Activated T-cell treated with anti-CD3 and anti-CD28 coated beads, Interleukin-2, amount 50 U/mL, for 72 hours (primary cell): ENCODE data around the gene SPTBN1. TPM values are rescaled to one million over a fixed set of nuclear protein-coding genes. Genes with fewer than 3 reads are reported as not detected.

ENCODE experiments used
- ATAC-seq, 2 donors: fragments of 150-1000 bp; cut with Tn5 transposase; replicated peaks in 1 of 2; 2 replicates each; pipeline ENCODE4 v1.10.0; 2021; ENCODE audit warnings: moderate library complexity in 2 of 2, mild to moderate bottlenecking in 1 of 2
- DNase-seq, 2 donors: peaks; one replicate each; pipeline ENCODE4 v3.0.0; 2021 to 2022; ENCODE audit warnings: mixed read lengths in 1 of 2
- H3K27ac Mint-ChIP-seq: one replicate; pipeline ENCODE4 v1.8.0; 2022; ENCODE audit warnings: mild to moderate bottlenecking, moderate library complexity, mixed read lengths
- H3K27me3 Mint-ChIP-seq: one replicate; pipeline ENCODE4 v1.8.0; 2022; ENCODE audit warnings: low read depth, mixed read lengths
- H3K36me3 Mint-ChIP-seq, 2 donors: one replicate each; pipeline ENCODE4 v1.8.0; 2022; ENCODE audit warnings: mixed read lengths in 2 of 2, mild to moderate bottlenecking in 1 of 2; ENCODE audit not compliant: insufficient read depth in 2 of 2
- H3K4me1 Mint-ChIP-seq: one replicate; pipeline ENCODE4 v1.8.0; 2022; ENCODE audit warnings: low read depth, mixed read lengths
- H3K4me3 Mint-ChIP-seq, 2 donors: one replicate each; pipeline ENCODE4 v1.8.0; 2022; ENCODE audit warnings: mild to moderate bottlenecking in 2 of 2, mixed read lengths in 2 of 2, moderate library complexity in 2 of 2
- H3K9me3 Mint-ChIP-seq, 2 donors: one replicate each; pipeline ENCODE4 v1.8.0; 2022; ENCODE audit warnings: mixed read lengths in 2 of 2
- total RNA-seq, 2 donors: library from RNA; stranded (reverse); gene quantifications; one replicate each; pipeline ENCODE4 v1.2.3, GENCODE V29; 2022

The SPTBN1 gene
- total RNA-seq, 2 donors from 2014 or later = 120 to 136 TPM

DNA sequence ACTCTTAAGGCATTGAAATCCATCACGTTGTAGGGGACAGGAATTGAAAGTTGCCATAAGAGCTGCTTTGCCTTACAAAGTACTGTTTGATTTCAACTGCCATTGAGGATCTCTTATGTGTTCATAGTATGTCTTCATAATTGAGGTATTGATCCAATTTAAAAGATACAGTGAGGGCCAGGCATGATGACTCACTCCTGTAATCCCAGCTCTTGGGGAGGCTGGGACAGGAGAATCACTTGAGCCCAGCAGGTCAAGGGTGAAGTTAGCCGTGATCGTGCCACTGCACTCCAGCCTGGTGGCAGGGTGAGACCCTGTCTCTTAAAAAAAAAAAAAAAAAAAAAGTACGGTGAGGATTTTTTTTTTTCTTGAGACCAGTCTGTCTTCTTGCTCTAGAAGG is 175.6 kb downstream of the SPTBN1 start:
- Mint-ChIP-seq H3K4me1 (peaks cover 26% of the 10 kb centered on the region), H3K36me3 (peaks cover 19 to 37% of the 10 kb centered on the region in 2 donors), H3K27me3 (no peaks in the 10 kb centered on the region), H3K27ac (no peak overlapping the region), H3K4me3 (no peak overlapping the region), H3K9me3 (no peaks in the 10 kb centered on the region)
- no peak for ATAC-seq
- DNase-seq = no peak

DNA sequence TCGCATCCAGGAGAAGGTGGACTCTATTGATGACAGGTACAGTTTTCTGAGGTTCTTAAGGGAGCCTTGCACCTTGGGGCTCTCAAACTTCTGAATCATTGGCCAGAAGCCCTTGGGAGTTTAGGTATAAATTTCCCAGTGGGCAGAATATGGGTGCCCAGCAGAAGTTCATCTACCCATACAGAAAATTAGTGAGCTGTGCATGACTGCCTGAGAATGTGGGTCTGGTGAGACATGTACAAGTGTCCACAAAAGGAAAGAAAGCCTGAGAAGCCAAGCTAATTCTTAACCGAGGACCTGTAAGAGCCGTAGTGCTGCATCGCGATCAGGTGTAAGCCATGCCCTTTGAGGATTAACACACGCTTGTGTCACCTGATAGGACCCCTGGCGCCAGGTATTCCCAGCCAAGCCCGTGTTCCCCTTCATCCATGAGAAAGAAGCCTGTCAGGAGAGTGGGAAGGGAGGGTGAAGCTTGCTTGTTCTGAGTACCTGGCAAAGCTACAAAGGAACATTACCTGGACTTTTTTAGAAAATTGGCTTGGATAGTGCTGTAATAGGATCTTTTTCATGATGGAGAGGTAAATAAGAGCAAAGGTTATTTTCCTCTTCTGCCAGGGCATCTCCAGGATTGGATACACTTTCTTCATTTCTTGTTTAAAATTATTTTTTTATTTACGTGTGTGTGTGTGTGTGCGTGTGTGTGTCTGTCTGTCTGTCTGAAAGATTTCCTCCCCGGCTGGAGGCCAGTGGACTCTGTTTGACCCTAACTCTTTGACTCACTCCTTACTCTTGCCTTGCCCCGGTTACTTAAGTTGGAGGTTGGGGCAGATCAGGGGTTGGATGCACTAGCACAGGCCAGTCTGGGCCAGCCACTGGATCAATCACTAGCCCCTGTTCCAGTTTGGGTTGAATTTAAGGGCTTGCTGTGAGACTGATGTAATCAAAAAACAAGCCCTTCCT is 176.9 kb downstream of the SPTBN1 start:
- Mint-ChIP-seq H3K4me3 (no peak overlapping the region), H3K9me3 (no peaks in the 10 kb centered on the region), H3K4me1 (peaks cover 26% of the 10 kb centered on the region), H3K27ac (peak overlapping the region; percentile 63), H3K36me3 (peaks cover 17 to 33% of the 10 kb centered on the region in 2 donors), H3K27me3 (no peaks in the 10 kb centered on the region)
- DNase-seq (no peak), ATAC-seq (no peak)

DNA sequence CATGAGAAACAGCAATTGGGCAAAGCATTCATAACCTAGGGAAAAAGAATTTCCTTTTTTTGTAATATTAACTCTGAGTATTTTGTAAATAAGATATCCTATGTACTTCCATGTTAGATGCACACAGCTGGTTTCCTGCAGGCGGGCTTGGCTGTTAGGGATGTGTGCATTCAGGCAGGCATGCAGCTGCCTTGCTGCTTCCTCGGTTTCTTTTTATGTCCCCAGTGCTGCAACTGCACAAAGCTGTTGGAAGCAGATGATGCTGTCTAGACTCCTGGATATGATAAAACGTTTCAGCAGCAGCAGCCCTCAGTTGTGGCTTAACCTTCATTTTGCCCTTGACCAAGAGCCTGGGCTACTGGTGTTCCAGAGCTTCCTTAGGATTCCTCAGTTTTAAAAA is 177.9 kb downstream of the SPTBN1 start:
- ATAC-seq (no peak), DNase-seq (no peak)
- Mint-ChIP-seq H3K4me3 (peak overlapping the region in 1 of 2 donors; percentile 76), H3K4me1 (peaks cover 26% of the 10 kb centered on the region), H3K27me3 (no peaks in the 10 kb centered on the region), H3K36me3 (peaks cover 17 to 30% of the 10 kb centered on the region in 2 donors), H3K27ac (peak overlapping the region; percentile 39), H3K9me3 (no peaks in the 10 kb centered on the region)

DNA sequence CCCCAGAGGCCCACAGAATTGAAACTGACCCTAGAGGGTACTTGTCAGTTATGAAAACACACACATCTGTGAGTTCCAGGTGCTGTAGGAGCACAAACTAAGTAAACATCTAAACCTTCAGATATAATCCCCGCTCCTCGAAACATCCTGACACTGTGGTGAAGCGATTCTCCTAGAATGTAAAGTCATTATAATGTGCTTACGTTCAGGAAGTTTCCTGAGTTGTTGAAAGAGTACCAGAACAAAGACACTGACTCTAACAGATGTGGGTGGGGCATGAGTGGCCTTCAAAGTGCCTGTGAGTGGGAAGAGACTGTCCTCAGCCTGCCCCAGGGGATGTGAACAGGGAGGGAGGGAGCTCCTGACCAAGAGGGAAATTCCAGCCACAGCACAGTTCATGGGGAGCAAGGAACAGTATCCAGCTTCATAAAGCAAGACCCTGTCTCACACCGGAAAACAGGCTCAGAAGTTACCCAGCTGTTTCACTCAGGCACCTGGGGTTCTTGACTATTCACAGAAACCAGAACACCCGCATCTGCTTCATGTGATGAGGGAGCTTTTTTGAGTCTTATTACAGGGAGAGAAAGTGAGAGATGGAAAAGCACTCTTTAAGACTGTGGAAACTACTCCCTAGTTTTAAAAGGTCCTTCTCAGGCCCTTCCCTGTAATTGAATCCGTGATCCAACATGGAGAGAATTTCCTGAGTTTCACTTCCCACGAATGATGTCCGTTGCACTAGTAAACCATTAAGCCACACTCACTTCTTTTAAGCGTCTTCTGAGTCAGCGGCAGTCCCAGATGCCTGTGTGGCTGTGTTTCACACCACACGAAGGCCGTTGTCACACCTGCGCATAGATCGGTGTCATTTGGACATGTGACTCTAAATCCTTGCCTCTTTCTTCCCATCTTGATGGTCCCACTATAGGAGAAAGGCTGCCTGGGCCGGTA is 178.7 kb downstream of the SPTBN1 start:
- no peaks in the 10 kb centered on the region for H3K27me3 Mint-ChIP-seq
- H3K9me3 Mint-ChIP-seq = no peaks in the 10 kb centered on the region
- peak overlapping the region; percentile 19 to 76 for H3K4me3 Mint-ChIP-seq
- H3K36me3 Mint-ChIP-seq = peaks cover 15 to 30% of the 10 kb centered on the region in 2 donors
- ATAC-seq = peak; percentile 44 to 58
- DNase-seq = no peak
- H3K27ac Mint-ChIP-seq = peak overlapping the region; percentile 63
- peaks cover 26% of the 10 kb centered on the region for H3K4me1 Mint-ChIP-seq

DNA sequence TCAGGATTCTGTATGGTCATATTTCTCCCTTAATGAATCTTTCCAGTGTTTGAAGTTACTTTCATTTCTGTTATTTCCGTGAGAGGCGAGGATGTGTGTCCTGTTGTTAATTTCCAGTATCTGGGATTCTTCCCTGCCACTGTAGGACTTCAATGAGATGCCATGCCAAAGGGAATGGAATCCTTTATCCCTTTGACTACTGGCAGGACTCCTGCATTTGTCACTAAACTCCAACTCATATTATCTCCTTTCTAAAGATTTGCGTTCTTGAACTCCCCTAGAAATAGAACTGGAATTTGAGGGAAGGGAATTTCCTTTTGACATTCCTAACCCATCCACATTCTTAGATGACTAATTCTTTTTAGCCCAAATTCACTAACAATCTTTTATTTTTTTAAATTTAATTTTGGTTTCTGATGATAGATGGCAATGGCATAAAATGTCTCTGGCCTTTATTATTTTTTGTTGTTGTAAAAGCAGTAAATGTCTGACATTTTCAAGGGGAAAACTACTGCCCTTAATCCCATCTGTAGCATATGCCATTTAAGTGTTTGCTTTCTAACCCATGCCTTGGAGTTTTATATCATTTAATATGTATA is 179.5 kb downstream of the SPTBN1 start:
- Mint-ChIP-seq H3K9me3 (no peaks in the 10 kb centered on the region), H3K27ac (peak overlapping the region; percentile 63), H3K27me3 (no peaks in the 10 kb centered on the region), H3K4me1 (peaks cover 26% of the 10 kb centered on the region), H3K36me3 (peaks cover 8 to 25% of the 10 kb centered on the region in 2 donors), H3K4me3 (peak overlapping the region in 1 of 2 donors; percentile 76)
- ATAC-seq (no peak), DNase-seq (no peak)

DNA sequence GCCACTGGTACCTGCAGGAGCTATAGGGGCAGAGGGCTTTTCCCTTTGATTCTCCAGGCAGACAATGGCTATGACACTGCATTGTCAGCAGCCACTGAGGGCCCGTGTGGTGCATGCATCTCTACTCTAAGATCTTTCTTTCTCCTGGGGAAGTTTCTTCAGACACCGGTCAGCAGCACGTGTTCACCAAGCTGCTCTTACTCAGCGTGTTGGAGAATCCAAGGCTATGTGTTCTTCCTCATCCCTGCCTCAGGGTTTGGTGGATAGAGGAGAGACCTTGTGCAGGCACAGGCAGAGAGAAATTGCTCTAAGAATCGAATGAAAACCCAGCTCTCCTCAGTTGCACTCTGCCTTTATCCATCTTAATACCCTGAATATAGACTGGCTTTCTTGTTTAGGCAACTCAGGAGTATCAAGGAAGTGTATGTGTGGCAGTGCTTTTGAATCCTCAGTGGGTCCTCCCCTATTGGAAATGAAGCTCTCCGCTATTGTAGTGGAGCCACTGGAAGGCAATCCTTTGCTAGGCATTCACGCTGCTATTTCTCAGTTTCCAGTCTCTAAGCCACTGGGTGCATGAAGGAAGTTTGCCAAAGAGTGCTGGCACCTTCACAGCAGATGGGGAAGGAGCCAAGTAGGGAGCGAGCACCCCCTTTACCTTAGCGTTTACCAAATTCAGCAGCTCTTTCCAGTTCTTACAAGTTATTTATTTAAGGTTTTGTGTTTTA is 180.4 kb downstream of the SPTBN1 start:
- no peaks in the 10 kb centered on the region for H3K9me3 Mint-ChIP-seq
- H3K36me3 Mint-ChIP-seq = peaks cover 5 to 21% of the 10 kb centered on the region in 2 donors
- ATAC-seq (no peak), DNase-seq (no peak)
- H3K4me3 Mint-ChIP-seq = no peak overlapping the region
- no peak overlapping the region for H3K27ac Mint-ChIP-seq
- no peaks in the 10 kb centered on the region for H3K27me3 Mint-ChIP-seq
- peaks cover 26% of the 10 kb centered on the region for H3K4me1 Mint-ChIP-seq

DNA sequence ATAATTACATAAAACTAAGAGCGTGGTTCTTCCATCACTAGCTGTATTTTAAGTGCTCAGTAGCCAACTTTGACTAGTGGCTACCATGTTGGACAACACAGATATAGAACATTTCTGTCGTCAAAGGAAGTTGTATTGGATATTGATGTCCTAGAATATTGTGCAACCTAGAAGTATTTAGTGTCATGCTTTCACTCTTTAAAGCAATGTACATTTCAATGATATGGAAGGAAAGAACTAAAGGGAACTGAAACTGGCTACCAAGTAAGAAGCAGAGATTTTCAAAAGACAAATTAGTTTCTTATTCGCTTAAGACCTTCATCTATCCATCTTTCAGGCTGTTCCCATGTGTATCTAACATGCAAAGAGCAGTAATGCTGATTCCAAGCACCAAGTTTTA is 182.0 kb downstream of the SPTBN1 start:
- peaks cover 32% of the 10 kb centered on the region for H3K4me1 Mint-ChIP-seq
- DNase-seq = no peak
- H3K36me3 Mint-ChIP-seq = peaks cover 8 to 22% of the 10 kb centered on the region in 2 donors
- no peaks in the 10 kb centered on the region for H3K27me3 Mint-ChIP-seq
- no peak for ATAC-seq
- H3K4me3 Mint-ChIP-seq = no peak overlapping the region
- no peak overlapping the region for H3K27ac Mint-ChIP-seq
- H3K9me3 Mint-ChIP-seq = no peaks in the 10 kb centered on the region

DNA sequence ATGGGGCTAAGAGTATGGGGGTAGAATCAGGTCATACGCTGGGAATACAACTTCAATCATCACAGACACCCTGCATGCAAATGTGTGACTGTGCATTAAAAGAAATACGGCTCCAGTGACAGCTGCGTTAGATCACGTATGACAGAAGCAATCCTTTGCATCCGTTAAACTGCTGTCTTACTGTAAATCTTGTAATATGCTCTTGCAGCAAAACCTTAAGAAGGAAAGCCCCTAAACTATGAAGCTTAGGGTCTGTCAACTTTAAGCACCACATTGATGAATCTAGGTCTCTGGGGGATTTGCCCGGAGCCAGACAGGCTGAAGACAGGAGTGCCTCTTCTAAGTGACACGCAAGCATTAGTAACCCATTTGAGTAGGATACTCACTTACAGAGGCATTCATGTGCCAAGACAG is 182.7 kb downstream of the SPTBN1 start:
- Mint-ChIP-seq H3K9me3 (no peaks in the 10 kb centered on the region), H3K27ac (no peak overlapping the region), H3K27me3 (no peaks in the 10 kb centered on the region), H3K4me1 (peaks cover 27% of the 10 kb centered on the region), H3K4me3 (no peak overlapping the region), H3K36me3 (peaks cover 8 to 22% of the 10 kb centered on the region in 2 donors)
- ATAC-seq (no peak), DNase-seq (no peak)

DNA sequence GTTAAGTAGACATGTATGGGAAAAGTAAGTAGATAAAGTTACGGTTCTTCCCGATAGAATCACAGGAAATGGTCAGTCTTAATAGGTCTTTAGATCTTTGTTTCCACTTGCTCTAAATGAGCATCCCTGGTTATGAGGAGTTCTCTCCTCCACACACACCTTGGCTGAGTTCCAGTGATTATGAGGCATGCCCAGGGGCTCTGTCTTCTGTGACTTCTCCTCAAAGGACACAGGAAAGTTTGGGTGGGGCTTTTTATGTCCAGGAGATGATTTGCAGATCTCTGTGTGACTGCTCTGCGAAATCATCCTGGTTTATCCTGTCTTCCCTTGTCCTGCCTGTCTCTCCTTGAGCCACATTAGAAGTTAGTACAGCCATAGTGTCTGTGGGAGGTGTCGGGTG is 183.5 kb downstream of the SPTBN1 start:
- Mint-ChIP-seq H3K27me3 (no peaks in the 10 kb centered on the region), H3K27ac (no peak overlapping the region), H3K36me3 (peaks cover 8 to 22% of the 10 kb centered on the region in 2 donors), H3K4me3 (no peak overlapping the region), H3K9me3 (no peaks in the 10 kb centered on the region), H3K4me1 (peaks cover 20% of the 10 kb centered on the region)
- ATAC-seq (no peak), DNase-seq (no peak)

DNA sequence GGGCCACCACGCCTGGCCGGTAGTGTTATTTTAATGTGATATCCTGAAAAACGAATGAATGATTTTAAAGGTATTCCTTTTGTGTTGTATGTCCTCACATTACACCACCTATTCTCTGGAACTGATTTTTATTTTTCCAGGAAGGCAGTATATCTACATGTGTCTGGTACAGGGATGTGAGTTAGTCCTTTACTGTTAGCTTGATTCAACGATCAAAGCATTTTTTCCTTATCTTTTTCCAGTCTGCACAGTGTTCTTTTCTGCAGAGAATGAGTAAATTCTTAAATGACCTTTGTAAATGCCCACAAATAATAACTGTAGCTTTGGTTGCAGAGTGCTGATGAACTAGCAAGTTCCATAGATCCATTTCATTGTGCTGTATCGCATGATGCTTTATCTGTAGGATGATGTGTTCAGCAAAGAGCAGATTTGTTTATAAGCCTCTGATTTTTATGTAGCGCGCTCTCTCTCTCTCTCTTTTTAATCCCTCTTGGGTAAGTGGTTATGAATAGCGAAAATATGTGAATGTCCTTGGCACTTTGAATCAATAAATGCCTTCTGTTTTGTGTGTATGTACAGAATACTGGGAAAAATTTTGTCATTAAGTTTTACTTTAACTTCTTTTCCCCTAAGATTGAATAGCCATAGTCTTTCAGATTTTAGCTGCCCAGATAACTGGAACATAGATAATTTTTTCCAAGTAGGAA is 184.9 kb downstream of the SPTBN1 start:
- ATAC-seq (no peak), DNase-seq (no peak)
- Mint-ChIP-seq H3K27ac (peak overlapping the region; percentile 29), H3K4me1 (peaks cover 9% of the 10 kb centered on the region), H3K36me3 (peaks cover 8 to 29% of the 10 kb centered on the region in 2 donors), H3K27me3 (no peaks in the 10 kb centered on the region), H3K9me3 (no peaks in the 10 kb centered on the region), H3K4me3 (no peak overlapping the region)

DNA sequence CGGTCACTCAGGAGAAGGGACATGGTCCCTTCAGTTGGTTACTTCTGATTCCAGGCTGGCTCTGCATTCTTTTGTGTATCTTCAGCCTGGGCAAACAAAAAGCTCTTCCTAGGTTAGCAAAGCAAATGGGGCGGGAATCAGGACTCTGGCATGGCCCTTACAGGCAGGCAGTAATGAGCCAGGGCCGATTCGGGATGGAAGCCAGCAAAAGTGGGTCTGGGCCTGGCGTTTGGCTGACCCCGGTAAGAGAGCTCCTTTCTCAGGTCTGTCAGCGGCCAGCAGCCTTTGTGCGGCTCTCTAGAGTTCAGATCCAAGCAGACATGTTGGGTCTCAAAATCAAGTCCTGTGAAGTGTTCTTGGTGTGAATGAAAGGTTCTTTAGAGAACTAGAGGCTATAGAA is 185.9 kb downstream of the SPTBN1 start:
- Mint-ChIP-seq H3K36me3 (peaks cover 5 to 29% of the 10 kb centered on the region in 2 donors), H3K27ac (peak overlapping the region; percentile 52), H3K4me1 (peaks cover 9% of the 10 kb centered on the region), H3K27me3 (no peaks in the 10 kb centered on the region), H3K4me3 (no peak overlapping the region), H3K9me3 (no peaks in the 10 kb centered on the region)
- DNase-seq (no peak), ATAC-seq (no peak)
